SK-N-SH treated with all-trans-retinoic acid at 6 μM for 48 hours (cell line): ENCODE results near the gene TLDC2.

Experiments used
- ARNTL ChIP-seq: fragments of 450-650 bp; formaldehyde crosslinking; IDR thresholded peaks from 2 replicates; pipeline ENCODE4 v1.5.0; 2020; ENCODE audit warnings: low read depth, mild to moderate bottlenecking, moderate library complexity, borderline replicate concordance
- BACH2 ChIP-seq: fragments of 250-450 bp; sonication (Bioruptor Pico); IDR thresholded peaks from 2 replicates; pipeline ENCODE4 v1.9.0; 2021; ENCODE audit warnings: mild to moderate bottlenecking, borderline replicate concordance
- ISL1 ChIP-seq: fragments of 250-450 bp; sonication (Bioruptor Pico); IDR thresholded peaks from 2 replicates; pipeline ENCODE4 v2.1.2; 2022; ENCODE audit warnings: mild to moderate bottlenecking, moderate library complexity
- PPARA ChIP-seq: fragments of 250-450 bp; sonication (Bioruptor Pico); IDR thresholded peaks from 2 replicates; pipeline ENCODE4 v1.5.0; 2020; ENCODE audit warnings: mild to moderate bottlenecking, borderline replicate concordance
- RARB ChIP-seq: fragments of 250-450 bp; sonication (Bioruptor Pico); IDR thresholded peaks from 2 replicates; pipeline ENCODE4 v1.8.0; 2021; ENCODE audit warnings: mild to moderate bottlenecking, moderate library complexity
- SNAI2 ChIP-seq: fragments of 250-450 bp; sonication (Bioruptor Pico); IDR thresholded peaks from 2 replicates; pipeline ENCODE4 v1.5.0; 2020; ENCODE audit warnings: mild to moderate bottlenecking, moderate library complexity
- ZC3H10 ChIP-seq: fragments of 250-450 bp; sonication (Bioruptor Pico); IDR thresholded peaks from 2 replicates; pipeline ENCODE4 v1.5.1; 2021; ENCODE audit warnings: mild to moderate bottlenecking, moderate library complexity
- ZFP3 ChIP-seq: fragments of 250-450 bp; sonication (Bioruptor Pico); IDR thresholded peaks from 2 replicates; pipeline ENCODE4 v1.5.0; 2020; ENCODE audit warnings: mild to moderate bottlenecking, moderate library complexity
- ZNF8 ChIP-seq: fragments of 450-650 bp; formaldehyde crosslinking; IDR thresholded peaks from 2 replicates; pipeline ENCODE4 v1.5.0; 2020; ENCODE audit warnings: mild to moderate bottlenecking, moderate library complexity
- TF ChIP-seq, protein P1 (sequence below): fragments of 250-450 bp; sonication (Bioruptor Pico); IDR thresholded peaks from 2 replicates; pipeline ENCODE4 v1.8.0; 2020; ENCODE audit warnings: mild to moderate bottlenecking, moderate library complexity, borderline replicate concordance

DNA sequence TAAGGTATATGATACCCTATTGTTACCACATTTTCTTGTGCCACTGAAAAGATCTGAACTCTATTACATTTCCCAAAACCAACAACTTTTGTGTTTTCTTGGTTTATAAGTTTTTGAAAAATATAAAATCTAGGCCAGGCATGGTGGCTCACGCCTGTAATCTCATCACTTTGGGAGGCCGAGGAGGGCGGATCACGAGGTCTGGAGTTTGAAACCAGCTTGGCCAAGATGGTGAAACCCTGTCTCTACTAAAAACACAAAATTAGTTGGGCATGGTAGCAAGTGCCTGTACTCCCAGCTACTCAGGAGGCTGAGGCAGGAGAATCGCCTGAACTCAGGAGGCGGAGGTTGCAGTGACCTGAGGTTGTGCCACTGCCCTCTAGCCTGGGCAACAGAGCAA lies 41.3 kb downstream of the TLDC2 start:
- TF ChIP-seq BACH2 (CRISPR knock-in tag) (no peak), ZC3H10 (CRISPR knock-in tag) (no peak), PPARA (no peak), ISL1 (CRISPR knock-in tag) (no peak), ZFP3 (CRISPR knock-in tag) (no peak), ZNF8 (CRISPR knock-in tag) (no peak), ARNTL (CRISPR knock-in tag) (no peak), SNAI2 (CRISPR knock-in tag) (no peak), RARB (no peak)
- TF ChIP-seq, protein P1, sequence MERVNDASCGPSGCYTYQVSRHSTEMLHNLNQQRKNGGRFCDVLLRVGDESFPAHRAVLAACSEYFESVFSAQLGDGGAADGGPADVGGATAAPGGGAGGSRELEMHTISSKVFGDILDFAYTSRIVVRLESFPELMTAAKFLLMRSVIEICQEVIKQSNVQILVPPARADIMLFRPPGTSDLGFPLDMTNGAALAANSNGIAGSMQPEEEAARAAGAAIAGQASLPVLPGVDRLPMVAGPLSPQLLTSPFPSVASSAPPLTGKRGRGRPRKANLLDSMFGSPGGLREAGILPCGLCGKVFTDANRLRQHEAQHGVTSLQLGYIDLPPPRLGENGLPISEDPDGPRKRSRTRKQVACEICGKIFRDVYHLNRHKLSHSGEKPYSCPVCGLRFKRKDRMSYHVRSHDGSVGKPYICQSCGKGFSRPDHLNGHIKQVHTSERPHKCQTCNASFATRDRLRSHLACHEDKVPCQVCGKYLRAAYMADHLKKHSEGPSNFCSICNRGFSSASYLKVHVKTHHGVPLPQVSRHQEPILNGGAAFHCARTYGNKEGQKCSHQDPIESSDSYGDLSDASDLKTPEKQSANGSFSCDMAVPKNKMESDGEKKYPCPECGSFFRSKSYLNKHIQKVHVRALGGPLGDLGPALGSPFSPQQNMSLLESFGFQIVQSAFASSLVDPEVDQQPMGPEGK (CRISPR knock-in tag): no peak
